Epithelial cell of esophagus (primary cell): ENCODE data around the gene MEIKIN.

Experiments
- DNase-seq: peaks from one replicate; pipeline ENCODE4 v3.0.0; 2010; ENCODE audit warnings: low read depth
- H3K4me3 ChIP-seq: 2 replicates; pipeline ENCODE4 v1.5.1; 2011; ENCODE audit warnings: mild to moderate bottlenecking, low read length, control low read depth
- TF ChIP-seq, protein P1 (sequence below): IDR thresholded peaks from 2 replicates; pipeline ENCODE4 v1.5.1; 2011; ENCODE audit warnings: low read depth, mild to moderate bottlenecking, low read length, control low read depth, inconsistent platforms; ENCODE audit not compliant: insufficient read depth; ENCODE audit errors: missing control alignments

MEIKIN gene

DNA sequence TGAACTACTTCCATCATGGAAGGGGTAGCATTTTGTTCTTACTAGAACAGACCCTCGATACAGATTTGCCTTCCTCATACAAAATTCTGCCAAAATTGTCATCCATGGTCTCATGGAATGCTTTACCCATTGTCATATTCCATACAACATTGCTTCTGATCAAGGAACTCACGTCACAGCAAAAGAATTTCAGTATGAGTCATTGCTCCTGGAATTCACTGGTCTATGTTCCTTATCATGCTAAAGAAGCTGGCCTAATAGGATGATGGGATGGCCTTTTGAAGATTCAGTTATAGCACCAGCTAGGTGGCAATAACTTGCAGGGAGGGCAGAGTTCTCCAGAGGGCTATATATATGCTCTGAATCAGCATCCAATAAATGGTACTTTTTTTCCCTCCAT lies 130.5 kb downstream of the MEIKIN start:
- peak; percentile 80 for DNase-seq
- H3K4me3 ChIP-seq: no peak overlapping the region
- TF ChIP-seq, protein P1, sequence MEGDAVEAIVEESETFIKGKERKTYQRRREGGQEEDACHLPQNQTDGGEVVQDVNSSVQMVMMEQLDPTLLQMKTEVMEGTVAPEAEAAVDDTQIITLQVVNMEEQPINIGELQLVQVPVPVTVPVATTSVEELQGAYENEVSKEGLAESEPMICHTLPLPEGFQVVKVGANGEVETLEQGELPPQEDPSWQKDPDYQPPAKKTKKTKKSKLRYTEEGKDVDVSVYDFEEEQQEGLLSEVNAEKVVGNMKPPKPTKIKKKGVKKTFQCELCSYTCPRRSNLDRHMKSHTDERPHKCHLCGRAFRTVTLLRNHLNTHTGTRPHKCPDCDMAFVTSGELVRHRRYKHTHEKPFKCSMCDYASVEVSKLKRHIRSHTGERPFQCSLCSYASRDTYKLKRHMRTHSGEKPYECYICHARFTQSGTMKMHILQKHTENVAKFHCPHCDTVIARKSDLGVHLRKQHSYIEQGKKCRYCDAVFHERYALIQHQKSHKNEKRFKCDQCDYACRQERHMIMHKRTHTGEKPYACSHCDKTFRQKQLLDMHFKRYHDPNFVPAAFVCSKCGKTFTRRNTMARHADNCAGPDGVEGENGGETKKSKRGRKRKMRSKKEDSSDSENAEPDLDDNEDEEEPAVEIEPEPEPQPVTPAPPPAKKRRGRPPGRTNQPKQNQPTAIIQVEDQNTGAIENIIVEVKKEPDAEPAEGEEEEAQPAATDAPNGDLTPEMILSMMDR: no peak

DNA sequence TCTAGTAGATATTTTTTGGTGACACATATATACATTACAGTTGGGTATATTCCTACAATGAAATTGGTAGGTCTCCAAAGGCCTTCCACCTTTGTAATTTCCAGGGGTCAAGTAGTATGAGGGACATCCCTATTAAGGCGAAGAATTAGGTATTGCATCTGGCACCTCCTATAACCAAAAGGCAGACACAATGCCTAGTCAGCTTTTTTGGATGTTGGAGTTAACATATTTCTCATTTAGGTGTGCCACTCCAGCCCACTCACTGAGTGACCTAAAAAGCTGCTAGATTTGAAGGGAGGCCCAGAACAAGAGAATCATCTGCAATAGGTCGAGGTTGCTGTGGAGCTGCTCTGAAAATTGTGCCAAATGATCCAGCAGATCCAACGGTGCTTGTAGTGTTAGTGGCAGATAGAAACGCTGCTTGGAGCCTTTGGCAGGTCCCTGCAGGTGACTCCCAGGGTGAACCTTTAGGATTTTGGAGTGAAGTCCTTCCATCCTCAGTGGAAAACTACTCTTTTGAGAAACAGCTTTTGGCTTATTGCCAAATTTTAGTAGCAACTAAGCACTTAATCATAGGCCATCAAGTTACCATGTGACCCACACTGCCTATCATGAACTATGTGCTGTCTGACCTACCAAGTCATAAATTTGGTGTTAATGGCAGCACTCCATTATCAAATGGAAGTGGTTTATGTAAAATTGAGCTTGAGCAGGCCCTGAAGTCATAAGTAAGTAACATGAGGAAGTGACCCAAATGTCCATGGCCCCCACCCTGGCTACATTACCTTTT lies 132.9 kb downstream of the MEIKIN start:
- TF ChIP-seq, protein P1: no peak
- H3K4me3 ChIP-seq: no peak overlapping the region
- peak; percentile 14 for DNase-seq

DNA sequence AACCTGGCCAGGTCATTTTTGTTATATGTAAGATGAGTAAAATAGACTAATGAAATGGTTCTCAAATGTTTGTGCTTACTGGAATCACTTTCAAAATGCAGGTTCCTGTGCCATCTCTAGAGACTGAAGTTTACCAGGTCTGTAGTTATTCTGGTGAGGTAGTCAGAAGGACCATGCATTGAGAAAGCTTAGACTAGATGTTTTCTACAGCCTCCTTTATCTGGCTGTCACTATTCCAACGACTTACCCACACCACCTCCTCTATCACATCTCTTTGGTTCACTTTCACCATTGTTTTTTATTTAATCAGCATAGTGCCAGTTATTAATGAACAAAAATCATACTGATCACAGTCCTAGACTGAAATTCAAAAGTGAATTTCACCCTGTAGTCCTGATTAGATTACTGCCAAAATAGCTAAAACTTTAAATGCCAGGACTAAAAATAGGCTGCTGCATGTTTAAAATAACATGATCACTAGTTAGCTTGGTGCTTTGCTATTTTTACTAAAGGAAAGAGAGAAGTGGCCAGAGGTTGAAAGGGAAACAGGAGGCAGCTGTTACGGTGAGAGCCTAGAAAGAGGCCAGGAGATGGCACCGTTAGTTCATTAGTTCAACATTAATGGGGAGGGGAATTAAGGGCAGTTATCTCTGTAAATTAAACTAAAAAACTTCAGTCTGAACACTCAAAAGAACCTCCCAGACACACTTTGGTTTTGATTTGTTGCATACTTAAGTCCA lies 134.8 kb downstream of the MEIKIN start:
- H3K4me3 ChIP-seq: no peak overlapping the region
- TF ChIP-seq, protein P1: peak; percentile 36
- peak; percentile 28 for DNase-seq

DNA sequence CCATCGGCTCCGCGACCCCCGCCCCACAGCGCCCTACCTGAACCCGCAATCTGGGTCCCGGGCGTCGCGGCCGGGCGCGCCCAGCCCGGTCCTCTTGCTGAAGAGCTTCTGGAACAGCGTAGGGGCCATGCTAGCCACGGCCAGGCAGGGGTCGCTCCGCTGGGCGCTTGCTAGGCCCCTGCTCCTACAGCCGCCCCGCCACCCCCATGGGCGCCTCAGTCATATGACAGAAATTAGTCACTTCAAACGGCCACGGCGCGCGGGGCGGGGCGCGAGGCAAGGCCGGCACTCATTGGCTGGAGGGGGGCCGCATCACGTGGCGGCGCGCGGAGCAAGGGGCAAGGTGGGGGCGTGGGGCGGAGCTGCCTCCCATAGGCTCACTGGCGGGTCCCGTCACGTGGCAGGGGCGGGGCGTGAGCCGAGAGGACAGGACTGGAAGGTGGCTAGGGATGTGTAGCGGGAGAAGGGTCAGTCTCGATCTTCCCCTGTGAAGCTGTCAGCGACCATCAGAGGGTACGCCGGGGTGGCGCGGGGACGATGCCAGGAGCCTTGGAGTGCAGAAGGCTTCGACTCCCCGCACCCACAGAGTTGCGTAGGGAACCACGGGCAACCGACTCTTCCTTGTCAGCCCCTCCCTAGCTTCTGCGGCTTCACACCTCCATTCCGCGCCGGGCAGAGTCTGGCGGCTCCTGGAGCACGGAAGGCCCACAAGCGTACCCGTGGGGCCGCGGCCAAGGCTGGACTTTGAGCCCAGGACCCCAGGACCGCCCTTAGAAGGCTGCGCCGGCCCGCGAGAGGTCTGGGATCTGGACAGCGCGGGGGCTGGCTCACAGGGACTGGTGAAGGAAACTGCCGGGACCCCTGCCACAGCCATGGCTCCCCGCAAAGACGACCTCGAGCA lies 148.4 kb downstream of the MEIKIN start, which contains the start of gene FNIP1:
FNIP1 (minus strand) TSS at position 225 of the 901 bp plus-strand sequence; CDS start at position 129, 96 bp downstream.
- TF ChIP-seq, protein P1: no peak

DNA sequence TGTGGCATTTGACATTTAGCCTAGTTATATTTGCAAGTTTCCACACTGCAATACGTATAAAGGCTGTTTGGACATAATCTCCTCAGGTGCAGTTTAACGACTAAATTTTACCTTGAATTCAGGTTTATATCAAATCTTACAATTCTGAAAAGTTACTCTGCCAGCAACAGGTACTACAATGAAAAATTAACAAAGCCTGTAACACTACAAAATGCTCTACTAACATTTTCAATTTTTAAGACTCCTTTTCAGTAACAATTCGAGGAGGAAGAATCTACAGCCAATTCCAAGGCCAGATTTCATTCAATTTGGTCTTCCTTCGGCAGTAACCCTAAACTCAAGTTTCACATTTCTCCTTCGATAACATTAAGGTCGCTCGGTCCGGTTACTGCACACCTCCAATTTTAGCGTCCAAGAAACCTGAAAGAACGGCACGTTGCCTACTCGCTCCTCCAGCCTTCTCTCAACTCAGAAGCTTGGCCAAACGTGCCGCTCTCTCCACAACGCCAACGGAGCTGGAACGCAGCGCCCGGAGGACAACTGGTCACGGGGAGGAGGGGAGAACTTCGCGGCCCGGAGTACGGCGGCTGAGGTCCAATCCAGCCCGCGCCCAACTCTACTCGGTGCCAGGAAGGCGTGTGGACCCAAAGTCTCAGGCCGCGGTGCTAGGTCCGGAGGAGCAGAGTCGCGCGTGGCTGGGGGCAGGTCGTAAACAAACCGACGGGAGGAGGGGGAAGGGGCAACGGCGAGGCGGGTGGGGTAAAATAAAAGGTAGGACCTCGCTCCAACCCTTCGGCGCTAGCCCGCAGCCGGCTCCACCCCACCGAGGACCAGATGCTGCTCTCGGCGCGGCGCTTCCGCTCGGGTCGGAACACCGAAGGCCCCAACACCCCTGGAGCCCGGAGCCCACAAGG lies 149.3 kb downstream of the MEIKIN start:
- H3K4me3 ChIP-seq: peak overlapping the region; percentile 75
- peak; percentile 68 for DNase-seq
- TF ChIP-seq, protein P1: no peak

More for the DNA sequence above, 148.4 kb downstream of the MEIKIN start, which contains the start of gene FNIP1:
- peak within 1 kb of the TSS; percentile 75 for H3K4me3 ChIP-seq
- peak; percentile 99 for DNase-seq
